GM18867 (cell line): ENCODE measurements around the gene SVIL.
"Not testable (repeated sequence)": the region's sequence is repeated elsewhere in the genome, so short reads cannot be mapped to it uniquely, and the experiment has no call there.

Experiments
- ATAC-seq: cut with Tn5 transposase; IDR thresholded peaks from one replicate; pipeline ENCODE4 v1.9.1; 2021; ENCODE audit warnings: mild to moderate bottlenecking, moderate library complexity; ENCODE audit not compliant: unreplicated experiment

SVIL gene

DNA sequence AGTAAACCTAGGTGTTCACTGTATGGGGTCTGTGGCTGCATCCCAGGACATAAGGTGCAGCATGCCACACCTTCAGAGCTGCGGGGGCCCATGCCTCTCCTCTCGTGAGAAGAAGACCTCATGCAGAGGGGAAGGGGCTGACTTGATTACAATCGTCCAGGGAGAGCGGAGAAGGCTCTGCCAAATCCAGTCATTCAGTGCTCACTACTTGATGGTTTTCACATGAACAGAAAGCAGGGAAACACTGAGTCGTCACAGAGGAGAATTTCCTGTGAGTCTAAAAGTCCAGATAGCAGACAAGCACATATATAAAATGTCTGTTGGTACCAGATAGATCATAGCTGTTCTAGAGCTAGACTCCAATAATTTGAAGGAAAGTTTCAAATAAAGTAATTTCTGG is 52.0 kb downstream of the SVIL start:
- ATAC-seq = not testable (repeated sequence)

DNA sequence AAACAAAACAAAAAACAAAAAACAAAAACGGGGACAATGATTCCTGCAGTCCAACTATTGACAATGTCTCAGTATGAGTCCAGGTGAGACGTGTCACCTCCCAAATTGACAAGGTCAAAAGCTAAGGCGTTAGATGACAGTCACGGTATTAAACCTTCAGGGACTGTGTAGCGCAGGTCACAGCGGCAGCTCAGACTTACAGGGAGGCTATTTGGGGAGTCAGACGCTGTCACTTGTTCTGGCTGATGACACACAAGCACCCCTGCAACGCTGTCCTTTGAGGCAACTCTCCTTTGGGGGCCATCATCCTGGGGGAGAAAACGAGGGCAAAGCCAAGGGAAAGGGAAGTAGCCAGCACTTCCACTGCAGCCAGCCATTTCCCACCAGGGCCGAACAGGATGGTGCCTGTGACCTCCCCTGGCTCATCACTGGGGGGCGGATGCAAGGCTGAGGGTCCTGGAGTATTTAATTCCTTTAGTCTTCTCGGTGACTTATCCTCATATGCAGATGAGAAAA is 55.3 kb downstream of the SVIL start:
- ATAC-seq = no peak

DNA sequence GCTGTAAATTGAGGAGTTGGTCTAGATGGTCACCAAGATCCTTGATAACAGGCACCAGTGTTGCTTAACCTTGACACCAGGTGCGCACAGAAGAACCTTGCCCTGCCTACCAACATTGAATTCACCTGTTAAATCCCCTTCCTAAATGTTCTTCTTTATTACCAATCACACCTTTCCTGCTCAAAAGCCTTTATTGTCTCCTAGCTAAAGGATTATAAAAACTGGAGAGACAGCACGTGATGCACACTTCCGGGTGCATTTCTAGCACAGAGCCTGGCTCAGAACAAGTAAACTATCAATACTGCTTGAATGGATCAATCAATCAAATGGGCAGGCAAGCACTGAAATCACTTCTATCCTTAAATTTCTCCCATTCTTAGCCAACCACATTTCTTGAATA is 56.3 kb downstream of the SVIL start:
- no peak for ATAC-seq

DNA sequence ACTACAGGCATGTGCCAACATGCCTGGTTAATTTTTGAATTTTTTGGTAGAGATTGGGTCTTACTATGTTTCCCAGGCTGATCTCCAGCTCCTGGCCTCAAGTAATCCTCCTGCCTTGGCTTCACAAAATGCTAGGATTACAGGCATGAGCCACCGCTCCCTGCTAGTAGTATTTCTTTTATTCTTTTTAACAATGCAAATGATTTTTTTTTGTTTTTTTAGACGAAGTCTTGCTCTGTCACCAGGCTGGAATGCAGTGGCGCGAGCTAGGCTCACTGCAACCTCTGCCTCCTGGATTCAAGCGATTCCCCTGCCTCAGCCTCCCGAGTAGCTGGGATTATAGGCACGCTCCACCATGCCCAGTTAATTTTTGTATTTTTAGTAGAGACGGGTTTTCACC is 58.1 kb downstream of the SVIL start:
- no peak for ATAC-seq

DNA sequence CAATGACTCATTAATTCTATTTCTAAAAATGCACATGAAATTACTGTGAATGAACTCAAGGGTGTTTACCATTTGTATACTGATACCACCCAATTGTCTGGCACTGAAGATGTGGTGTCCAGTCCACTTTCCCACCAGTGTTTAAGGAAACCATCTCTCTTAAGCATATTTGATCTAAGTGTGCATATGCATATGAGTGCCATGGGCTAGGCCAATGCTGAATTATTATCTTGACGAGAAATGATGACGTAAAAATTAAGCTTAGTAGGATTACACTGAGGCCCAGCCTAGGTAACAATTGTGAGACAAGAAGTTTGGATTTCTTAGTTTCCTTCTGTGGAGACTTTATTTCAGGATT is 59.7 kb downstream of the SVIL start:
- no peak for ATAC-seq

DNA sequence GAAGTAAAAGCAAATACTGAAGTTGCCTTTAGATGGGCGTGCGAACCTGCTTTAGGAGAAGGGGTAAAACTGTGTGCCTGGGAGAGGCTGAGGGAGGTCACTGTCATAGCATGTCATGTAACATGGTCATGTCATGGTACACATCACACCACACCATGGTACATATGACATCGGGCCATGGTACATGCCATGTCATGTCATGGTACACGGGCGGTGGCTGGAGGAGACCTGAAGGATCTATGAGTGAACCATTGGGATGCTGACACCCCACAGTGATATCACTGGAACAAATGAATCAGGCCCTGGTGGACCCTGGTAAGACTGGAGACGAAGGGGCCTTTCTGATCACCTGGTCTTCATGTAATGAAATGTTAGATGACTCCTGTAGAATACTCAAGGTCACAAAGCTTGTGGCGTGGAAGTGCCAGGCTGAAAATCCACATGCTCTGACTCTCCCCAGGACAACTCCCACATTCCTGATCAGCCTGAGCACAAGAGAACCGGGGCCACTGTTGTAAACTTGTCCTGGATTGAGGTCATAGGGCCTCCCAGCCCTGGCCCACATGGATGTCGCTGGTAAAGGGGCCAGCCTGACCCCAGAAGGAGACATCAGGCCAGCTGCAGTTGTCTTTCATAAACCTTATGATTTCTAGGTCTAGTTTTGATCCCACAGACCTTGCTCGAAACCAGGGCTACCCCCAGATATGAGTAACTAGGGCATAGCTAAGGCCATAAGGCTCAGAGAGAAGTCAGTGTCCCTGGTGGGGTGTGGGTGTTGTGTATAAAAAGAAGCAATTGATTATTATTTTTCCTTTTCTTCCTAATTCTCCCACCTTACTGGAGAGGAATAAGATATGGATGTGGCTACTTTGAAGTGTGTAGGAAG is 60.3 kb downstream of the SVIL start:
- not testable (repeated sequence) for ATAC-seq

DNA sequence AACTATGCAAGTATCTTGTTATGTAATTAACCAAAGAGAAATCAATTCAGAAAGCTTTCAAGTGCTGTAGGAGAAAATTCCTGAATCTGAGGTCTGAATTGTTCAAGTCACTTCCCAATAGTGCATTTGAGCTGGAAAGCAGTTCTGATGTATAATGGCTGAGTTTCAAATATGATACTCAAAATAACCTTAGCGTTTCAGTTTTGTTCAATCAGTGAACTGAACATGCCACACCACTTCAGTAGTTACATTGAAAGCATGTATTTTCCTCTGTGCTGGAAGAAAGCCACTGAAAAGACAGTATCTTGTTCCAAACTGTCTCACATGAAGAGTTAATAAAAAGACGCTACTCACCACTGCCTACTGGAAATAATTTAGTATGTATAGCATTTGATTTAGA is 64.5 kb downstream of the SVIL start:
- ATAC-seq = not testable (repeated sequence)

DNA sequence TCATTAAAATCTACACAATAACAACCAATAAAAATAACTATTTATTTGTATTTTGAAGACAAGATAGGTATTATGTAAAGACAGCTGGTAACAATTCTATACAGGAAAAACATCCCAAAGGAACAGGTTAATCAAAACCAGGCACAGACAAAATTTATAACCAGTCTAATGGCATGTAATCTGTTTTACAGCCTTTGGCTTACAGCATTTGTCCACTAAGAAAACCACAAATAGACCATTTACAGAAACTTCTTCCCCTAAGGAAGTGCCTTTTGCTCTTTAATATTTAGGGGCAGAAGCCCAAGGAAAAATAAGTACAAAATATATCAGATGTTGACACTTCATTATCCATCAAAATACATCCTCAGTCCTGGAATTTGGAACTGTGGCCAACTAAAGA is 65.0 kb downstream of the SVIL start:
- ATAC-seq = no peak

DNA sequence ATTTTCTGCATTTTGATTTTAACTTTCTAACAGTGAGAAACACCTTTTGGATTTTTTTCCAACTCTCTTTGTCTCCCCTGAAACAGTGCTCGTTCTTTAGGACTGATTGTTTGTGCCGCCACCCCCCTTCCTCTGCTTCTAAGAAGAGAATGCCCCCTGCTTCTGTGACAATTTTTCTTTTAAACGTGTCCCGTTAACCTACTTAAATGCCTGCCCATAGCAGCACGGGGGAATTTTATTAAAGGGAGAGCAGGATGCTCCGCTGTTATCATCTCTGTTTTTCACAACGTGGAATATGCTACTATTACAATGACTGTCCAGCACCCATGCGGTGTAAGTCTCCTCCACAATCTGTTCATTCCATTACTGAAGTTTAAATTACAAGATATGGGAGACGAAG is 67.8 kb downstream of the SVIL start:
- ATAC-seq = no peak

DNA sequence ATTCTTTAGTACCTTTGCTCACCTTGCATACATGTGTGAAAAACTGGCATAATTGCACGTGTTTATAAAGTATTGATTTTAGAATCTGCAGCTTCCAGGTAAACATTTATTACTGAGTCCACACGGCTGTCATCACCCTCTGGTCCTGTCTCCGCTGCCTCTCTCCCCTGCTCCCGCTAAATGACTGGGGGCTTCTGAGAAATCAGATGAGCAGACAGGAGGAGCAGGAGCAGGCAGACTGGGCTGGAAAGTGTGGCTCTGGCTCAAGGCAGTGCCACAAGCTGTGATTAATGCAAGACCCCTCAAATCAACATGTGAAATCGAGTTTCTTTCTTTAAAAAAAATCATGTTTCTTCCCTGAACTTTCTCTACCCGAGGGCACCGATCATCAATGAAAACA is 68.6 kb downstream of the SVIL start:
- not testable (repeated sequence) for ATAC-seq

DNA sequence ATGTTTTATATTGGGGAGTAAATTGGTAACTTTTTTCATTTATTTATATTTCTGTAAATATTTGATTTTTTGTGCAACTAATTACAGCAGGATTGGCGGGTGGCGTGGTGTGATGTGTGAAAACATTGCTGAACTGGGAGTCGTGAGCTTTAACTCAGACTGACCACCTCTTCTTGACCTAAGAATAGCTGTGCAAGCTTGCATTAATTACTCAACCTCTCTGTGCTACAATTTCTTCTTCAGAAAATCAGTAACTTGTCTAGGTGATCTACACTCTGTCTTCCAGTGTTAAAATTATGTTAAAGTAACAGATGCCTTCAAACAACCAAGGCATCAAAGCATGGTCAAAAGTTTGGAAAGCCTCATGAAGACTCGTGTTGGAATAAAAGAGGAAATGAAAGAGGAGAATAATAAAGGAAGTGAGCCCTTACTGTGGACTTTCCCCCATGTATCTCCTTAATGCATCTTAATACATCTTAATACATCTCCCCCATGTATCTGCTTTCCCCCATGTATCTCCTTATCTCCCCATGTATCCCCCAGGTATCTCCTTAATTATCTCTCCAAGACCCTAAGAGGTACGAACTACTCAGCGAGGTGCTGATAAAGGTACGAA is 71.2 kb downstream of the SVIL start:
- ATAC-seq = no peak

DNA sequence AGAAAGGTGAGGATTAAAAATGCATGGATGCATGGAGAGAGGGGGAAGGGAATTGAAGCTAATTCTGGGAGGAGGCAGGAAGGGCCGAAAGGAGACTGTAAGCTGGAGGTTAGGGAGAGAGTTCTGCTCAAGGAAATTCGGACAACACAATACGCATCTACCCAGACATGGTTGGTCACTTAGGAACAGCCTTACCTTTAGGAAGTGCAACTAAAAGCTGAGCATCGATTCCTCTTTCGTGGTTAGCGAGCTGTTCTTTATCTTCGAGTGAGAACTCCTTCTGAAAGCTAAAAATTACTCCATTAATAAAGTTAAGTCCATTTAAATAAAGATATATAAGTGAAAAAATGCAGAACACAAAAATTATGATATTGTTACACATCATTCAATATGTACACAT is 71.8 kb downstream of the SVIL start:
- ATAC-seq = peak; percentile 95

DNA sequence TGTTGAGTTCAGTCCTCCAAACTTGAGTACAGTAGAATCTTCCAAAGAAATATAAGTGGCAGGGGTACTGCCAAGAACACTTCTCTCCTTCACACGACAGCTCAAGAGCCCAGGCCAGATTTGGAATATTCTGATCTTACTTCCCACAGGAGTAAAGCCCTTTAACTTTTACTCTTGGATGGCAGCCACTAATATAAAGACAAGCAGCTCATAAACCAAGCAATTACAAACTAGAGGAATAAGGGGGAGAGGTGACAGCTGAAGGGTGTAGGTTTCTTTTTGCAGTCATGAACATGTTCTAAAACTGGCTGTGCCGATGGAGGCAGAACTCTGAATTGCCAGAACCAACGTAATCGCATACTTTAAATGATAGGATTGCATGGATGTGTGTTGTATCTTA is 74.8 kb downstream of the SVIL start:
- no peak for ATAC-seq

DNA sequence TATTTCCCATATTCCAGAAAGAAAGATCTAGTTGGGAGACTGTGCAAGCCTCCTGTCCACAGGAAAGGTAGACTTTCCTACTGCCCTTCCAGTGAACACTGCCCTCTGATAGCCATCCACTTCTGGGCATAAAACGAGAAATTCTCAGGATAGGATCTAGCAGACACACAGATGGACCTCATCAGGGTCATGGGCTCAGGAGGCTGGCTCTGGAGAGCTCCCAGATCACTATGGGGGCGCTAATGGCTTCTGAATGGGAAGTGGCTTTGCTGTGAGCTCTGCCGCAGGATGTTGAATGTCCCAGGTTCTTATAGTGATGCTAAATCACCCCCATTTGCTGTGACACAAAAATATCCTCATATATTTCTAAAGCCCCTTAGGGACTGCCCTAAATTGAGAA is 77.1 kb downstream of the SVIL start:
- no peak for ATAC-seq

DNA sequence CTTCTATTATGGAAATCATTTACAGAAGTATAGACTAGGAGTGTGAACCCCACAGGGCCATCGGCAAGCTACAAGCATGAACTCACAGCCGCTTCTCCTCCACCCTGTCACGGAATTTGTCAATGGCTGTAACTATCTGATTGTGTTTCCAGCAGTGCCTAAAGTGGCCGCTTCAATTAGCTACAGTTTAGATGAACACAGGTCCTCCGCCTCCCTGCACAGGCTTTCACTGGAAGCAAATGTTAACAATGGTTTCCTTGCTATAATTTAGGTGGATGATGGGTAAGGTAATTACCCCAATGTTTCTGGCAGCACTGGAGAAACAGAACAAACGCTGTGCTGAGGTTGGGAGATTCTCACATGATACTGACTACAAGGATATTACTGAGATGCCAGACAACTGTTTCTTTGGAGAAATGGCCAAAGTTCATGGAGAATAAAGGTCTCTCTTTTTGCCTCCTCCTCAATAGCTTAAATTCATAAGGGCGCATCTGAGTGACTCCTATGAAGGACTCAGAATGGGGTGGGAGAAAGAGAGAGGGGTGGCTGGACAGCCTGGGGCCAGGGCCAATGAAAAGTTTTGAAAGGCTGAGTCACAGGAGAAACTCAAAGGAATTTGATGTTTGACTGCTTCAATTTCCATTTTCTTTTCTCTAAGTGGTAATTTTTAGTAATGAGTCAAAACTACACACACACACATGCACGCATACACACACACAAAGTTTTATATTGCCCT is 78.9 kb downstream of the SVIL start:
- ATAC-seq = no peak

DNA sequence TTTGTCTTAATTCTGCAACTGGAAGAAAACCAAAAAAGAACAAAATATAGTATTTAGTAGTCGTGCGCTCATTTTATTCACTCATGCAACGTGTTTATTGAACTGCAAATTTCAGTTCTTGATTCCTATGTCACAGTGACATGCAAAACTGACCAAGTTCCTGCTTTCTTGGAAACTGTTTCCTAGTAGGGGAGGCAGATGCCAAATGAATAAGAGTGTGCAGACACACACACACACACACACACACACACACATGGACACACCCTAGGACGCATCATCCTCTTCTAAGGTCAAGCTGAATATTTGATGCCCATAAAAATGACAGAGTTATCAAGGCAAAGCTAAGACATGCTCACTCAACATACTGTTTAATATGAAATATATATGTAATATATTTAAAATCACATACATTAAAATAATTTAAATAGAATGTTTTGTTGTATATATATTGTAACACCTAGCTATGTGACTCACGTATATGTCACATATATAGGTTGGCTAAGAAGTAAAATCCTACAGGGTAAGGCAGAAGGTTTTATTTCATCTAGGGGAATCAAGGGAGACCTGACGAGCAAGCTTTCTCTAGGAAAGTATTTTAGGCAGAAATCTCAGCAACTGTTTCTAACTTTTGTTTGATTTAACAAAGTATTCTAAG is 79.6 kb downstream of the SVIL start:
- no peak for ATAC-seq

DNA sequence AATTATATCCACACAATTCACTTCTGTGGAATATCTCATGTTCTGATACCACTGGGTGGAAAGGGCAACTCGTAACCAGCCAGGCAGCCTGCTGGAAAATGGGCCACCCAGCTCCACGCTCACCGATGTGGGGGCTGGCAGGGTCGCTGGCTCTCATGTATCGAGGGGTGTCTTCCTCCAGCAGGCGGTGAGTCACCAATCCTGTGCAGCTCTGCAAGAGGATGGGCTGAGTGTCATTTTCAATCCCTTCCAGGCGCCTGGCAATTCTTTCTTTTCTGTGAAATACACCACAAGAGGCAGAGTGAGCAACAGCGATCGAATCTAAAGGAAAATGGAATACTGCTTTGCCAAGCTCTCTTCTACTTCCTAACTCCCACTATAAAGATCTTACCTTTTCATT is 80.1 kb downstream of the SVIL start:
- ATAC-seq = no peak

DNA sequence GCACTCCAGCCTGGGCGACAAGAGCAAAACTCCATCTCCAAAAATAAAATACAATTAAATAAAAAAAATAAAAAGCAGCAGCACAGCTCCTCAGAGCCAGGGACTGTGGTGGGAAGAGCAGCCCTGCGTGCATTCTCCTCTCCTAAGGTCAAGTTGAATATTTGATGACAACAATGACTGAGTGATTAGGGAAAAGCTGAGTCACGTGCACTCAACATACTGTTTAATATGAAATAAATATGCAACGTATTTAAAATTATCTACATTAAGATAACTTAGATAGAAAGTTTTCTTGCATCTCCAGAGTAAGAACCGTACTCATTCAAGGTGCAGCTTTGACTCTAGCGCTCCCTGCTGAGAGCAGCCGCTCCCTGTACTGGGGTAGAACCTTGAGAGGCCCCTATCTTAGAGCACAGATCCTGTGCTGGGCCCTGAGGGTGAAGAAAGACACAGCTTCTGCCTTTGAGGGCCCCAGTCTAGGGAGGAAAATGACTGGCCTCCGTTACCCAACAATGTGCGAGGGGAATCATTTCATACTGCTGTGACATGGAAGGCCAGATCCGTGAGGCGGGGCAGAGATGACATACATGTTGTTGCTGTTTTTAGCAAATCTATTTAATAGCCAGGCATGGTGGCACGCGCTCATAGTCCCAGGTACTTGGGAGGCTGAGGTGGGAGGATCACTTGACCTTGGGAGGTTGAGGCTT is 81.1 kb downstream of the SVIL start:
- no peak for ATAC-seq

DNA sequence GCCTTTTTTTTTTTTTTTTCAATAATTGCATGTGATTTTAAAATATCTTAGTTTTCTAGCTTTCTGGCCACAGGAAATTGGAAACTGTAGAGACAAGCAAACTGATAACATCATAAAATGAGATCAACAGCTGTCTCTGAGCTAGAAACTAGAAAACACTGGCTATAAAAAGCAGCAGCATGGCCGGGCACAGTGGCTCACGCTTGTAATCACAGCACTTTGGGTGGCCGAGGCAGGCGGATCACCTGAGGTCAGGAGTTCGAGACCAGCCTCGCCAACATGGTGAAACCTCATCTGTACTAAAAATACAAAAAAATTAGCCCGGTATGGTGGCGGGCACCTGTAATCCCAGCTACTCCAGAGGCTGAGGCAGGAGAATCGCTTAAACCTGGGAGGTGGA is 81.7 kb downstream of the SVIL start:
- ATAC-seq = not testable (repeated sequence)

DNA sequence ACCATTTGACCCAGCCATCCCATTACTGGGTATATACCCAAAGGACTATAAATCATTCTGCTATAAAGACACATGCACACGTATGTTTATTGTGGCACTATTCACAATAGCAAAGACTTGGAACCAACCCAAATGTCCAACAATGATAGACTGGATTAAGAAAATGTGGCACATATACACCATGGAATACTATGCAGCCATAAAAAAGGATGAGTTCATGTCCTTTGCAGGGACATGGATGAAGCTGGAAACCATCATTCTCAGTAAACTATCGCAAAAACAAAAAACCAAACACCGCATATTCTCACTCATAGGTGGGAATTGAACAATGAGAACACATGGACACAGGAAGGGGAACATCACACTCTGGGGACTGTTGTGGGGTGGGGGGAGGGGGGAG is 85.3 kb downstream of the SVIL start:
- ATAC-seq = not testable (repeated sequence)
